HCT116 (cell line): ENCODE results near the gene AMPD3. TPM values are rescaled to one million over a fixed set of nuclear protein-coding genes. Genes with fewer than 3 reads are reported as not detected.

Experiments used
- ATAC-seq: fragments of 200-7000 bp; cut with Tn5 transposase; 2 replicates; pipeline ENCODE4 v1.9.1; 2020; ENCODE audit warnings: mild to moderate bottlenecking, moderate library complexity
- BruUV-seq: library from RNA; stranded (reverse); fragments of 400-500 nt; replicated peaks from 2 replicates; lab custom pipeline; 2021; lab: Mats Ljungman, UMichigan
- CTCF ChIA-PET: fragments of 300-600 bp; sonication (Branson Sonifier 250); formaldehyde crosslinking; loops from one replicate; lab custom pipeline; 2021; ENCODE audit warnings: antibody characterized with exemption; lab: Charles Lee
- POLR2A ChIA-PET: fragments of 300-600, 350-600 bp; sonication (Branson Sonifier 250); formaldehyde crosslinking; loops from one replicate; lab custom pipeline; 2021; ENCODE audit warnings: antibody characterized with exemption; lab: Charles Lee
- RAD21 ChIA-PET, 2 experiments: fragments of 300-600 bp; sonication (Branson Sonifier 250); formaldehyde crosslinking; loops; one replicate each; lab custom pipeline; 2023; ENCODE audit warnings: low total read pairs in 2 of 2; ENCODE audit not compliant: uncharacterized antibody in 2 of 2, unreplicated experiment in 2 of 2, low non-redundant PET in 1 of 2; lab: Charles Lee
- DNase-seq: peaks from one replicate; pipeline ENCODE4 v3.0.0-alpha.2; 2010; ENCODE audit warnings: low read depth, low spot score
- H2AFZ ChIP-seq: fragments of 200-600 bp; shearing (Covaris generic), sonication (generic); 2 replicates; pipeline ENCODE4 v1.6.1; 2017; ENCODE audit warnings: low read depth, mixed run types, mixed read lengths, antibody characterized with exemption, low read length; ENCODE audit not compliant: poor library complexity, severe bottlenecking
- H3K27ac ChIP-seq: 2 replicates; pipeline ENCODE4 v1.5.1; 2012; ENCODE audit warnings: low read depth, low read length
- H3K27me3 ChIP-seq: fragments of 200-600 bp; sonication (generic); 2 replicates; pipeline ENCODE4 v1.6.1; 2016; ENCODE audit warnings: mixed run types, low read length, mixed read lengths; ENCODE audit not compliant: insufficient read depth
- H3K36me3 ChIP-seq, 2 experiments: fragments of 200-500 bp in 1 of 2; fragments of 200-600 bp in 1 of 2; sonication (Bioruptor generic) in 1 of 2; sonication (generic) in 1 of 2; 2 replicates each; pipeline versions ENCODE4 v1.5.1 to v1.6.1; 2014 to 2016; ENCODE audit warnings: low read length in 2 of 2, inconsistent platforms in 1 of 2, mixed read lengths in 1 of 2, mixed run types in 1 of 2; ENCODE audit not compliant: insufficient read depth in 2 of 2, control insufficient read depth in 1 of 2
- H3K4me1 ChIP-seq, 2 experiments: fragments of 200-600 bp in 1 of 2; sonication (generic) in 1 of 2; 2 replicates each; pipeline versions ENCODE4 v1.5.1 to v1.6.1; 2012 to 2017; ENCODE audit warnings: low read length in 2 of 2, inconsistent platforms in 1 of 2, mild to moderate bottlenecking in 1 of 2, mixed read lengths in 1 of 2, mixed run types in 1 of 2, moderate library complexity in 1 of 2; ENCODE audit not compliant: insufficient read depth in 2 of 2, control insufficient read depth in 1 of 2
- H3K4me2 ChIP-seq: fragments of 200-600 bp; sonication (generic); 2 replicates; pipeline ENCODE4 v1.6.1; 2017; ENCODE audit warnings: mixed run types, low read length, mixed read lengths
- H3K4me3 ChIP-seq, 2 experiments: fragments of 200-600 bp in 1 of 2; sonication (generic) in 1 of 2; replicated peaks in 1 of 2; 2 replicates each; pipeline ENCODE4 v1.5.1; 2011 to 2016; ENCODE audit warnings: low read length in 2 of 2, control low read depth in 1 of 2, low read depth in 1 of 2, mild to moderate bottlenecking in 1 of 2, mixed read lengths in 1 of 2, mixed run types in 1 of 2
- H3K79me2 ChIP-seq: fragments of 200-600 bp; sonication (generic); 2 replicates; pipeline ENCODE4 v1.6.1; 2017; ENCODE audit warnings: mild to moderate bottlenecking, mixed run types, low read length, moderate library complexity, mixed read lengths; ENCODE audit not compliant: insufficient read depth
- H3K9ac ChIP-seq: fragments of 200-600 bp; sonication (generic); 2 replicates; pipeline ENCODE4 v1.6.1; 2016; ENCODE audit warnings: low read length, mixed read lengths
- H3K9me2 ChIP-seq: fragments of 200-600 bp; sonication (generic), shearing (Covaris generic); 2 replicates; pipeline ENCODE4 v1.6.1; 2017; ENCODE audit warnings: mixed run types, mild to moderate bottlenecking, moderate library complexity; ENCODE audit not compliant: insufficient read depth
- H3K9me3 ChIP-seq, 2 experiments: fragments of 200-500 bp in 1 of 2; fragments of 200-600 bp in 1 of 2; sonication (Bioruptor generic) in 1 of 2; sonication (generic) in 1 of 2; 2 replicates each; pipeline ENCODE4 v1.6.1; 2014 to 2017; ENCODE audit warnings: low read length in 2 of 2, mixed read lengths in 2 of 2, inconsistent platforms in 1 of 2, low read depth in 1 of 2, mild to moderate bottlenecking in 1 of 2, mixed run types in 1 of 2, moderate library complexity in 1 of 2; ENCODE audit not compliant: control insufficient read depth in 1 of 2, insufficient read depth in 1 of 2
- H4K20me1 ChIP-seq: fragments of 200-600 bp; sonication (generic), shearing (Covaris generic); 2 replicates; pipeline ENCODE4 v1.6.1; 2017; ENCODE audit warnings: mixed run types, mild to moderate bottlenecking, moderate library complexity; ENCODE audit not compliant: insufficient read depth
- CEBPB ChIP-seq: IDR thresholded peaks from 2 replicates; pipeline ENCODE4 v1.6.1; 2012; ENCODE audit warnings: low read depth
- ELF1 ChIP-seq: IDR thresholded peaks from 2 replicates; pipeline ENCODE4 v1.6.1; 2012; ENCODE audit warnings: low read depth, borderline replicate concordance
- EZH2 ChIP-seq: fragments of 200-600 bp; sonication (generic); IDR thresholded peaks from 2 replicates; pipeline ENCODE4 v1.6.1; 2017; ENCODE audit warnings: antibody characterized with exemption, mixed run types
- EZH2phosphoT487 ChIP-seq: fragments of 200-600 bp; IDR thresholded peaks from 2 replicates; pipeline ENCODE4 v1.6.1; 2018; ENCODE audit warnings: antibody characterized with exemption, borderline replicate concordance
- SIN3A ChIP-seq: IDR thresholded peaks from 2 replicates; pipeline ENCODE4 v1.6.1; 2012; ENCODE audit warnings: low read depth
- SP1 ChIP-seq: IDR thresholded peaks from 2 replicates; pipeline ENCODE4 v1.6.1; 2012; ENCODE audit warnings: low read depth
- SRF ChIP-seq: IDR thresholded peaks from 2 replicates; pipeline ENCODE4 v1.6.1; 2012; ENCODE audit warnings: low read depth
- TCF7L2 ChIP-seq: IDR thresholded peaks from 2 replicates; pipeline ENCODE4 v1.7.0; 2011; ENCODE audit warnings: borderline replicate concordance, inconsistent platforms; ENCODE audit not compliant: insufficient read depth, insufficient read length; ENCODE audit errors: extremely low read depth
- YY1 ChIP-seq: IDR thresholded peaks from 2 replicates; pipeline ENCODE4 v1.6.1; 2011; ENCODE audit warnings: low read length, low read depth, moderate library complexity, mild to moderate bottlenecking; ENCODE audit not compliant: insufficient replicate concordance; ENCODE audit errors: extremely low read depth
- ZNF274 ChIP-seq: fragments of 200-500 bp; sonication (Bioruptor generic); IDR thresholded peaks from 2 replicates; pipeline ENCODE4 v1.6.1; 2014; ENCODE audit warnings: mild to moderate bottlenecking, low read depth, low read length, inconsistent platforms
- intact Hi-C: fragments of 100-400 bp; cut with micrococcal nuclease; formaldehyde crosslinking; loops from 2 replicates; pipeline ENCODE4 v1.10.0; 2022
- total RNA-seq: library from RNA; stranded (reverse); gene quantifications from one replicate; pipeline ENCODE4 v1.2.1, GENCODE V29; 2021; ENCODE audit not compliant: unreplicated experiment
- TF ChIP-seq, protein P1 (sequence below): IDR thresholded peaks from 2 replicates; pipeline ENCODE4 v1.6.1; 2012; ENCODE audit warnings: low read depth
- TF ChIP-seq, protein P2 (sequence below): IDR thresholded peaks from 2 replicates; pipeline ENCODE4 v1.6.1; 2012

Gene AMPD3
- total RNA-seq, 1 experiment from 2014 or later, result 25.9 TPM

- Histone ChIP-seq H3K9ac (peak overlapping the region; percentile 17; the same call in 1 of the 2 replicates), H3K4me1 (peaks cover 40 to 70% of the 10 kb centered on the region in 2 experiments), H4K20me1 (no peaks in the 10 kb centered on the region), H3K27me3 (no peaks in the 10 kb centered on the region), H3K4me2 (peak overlapping the region; percentile 90), H3K4me3 (no peak overlapping the region), H3K79me2 (peaks cover 83% of the 10 kb centered on the region), H3K27ac (no peak overlapping the region), H3K9me3 (no peaks in the 10 kb centered on the region), H2AFZ (no peak overlapping the region), H3K9me2 (no peaks in the 10 kb centered on the region), H3K36me3 (peaks cover 0 to 11% of the 10 kb centered on the region in 2 experiments; a peak in 2 of 4 replicates)
- intact Hi-C loops, result no loop called here
- POLR2A ChIA-PET, result no interaction called here
- TF ChIP-seq EZH2phosphoT487 (no peak), ZNF274 (no peak), TCF7L2 (no peak), SIN3A (no peak), EZH2 (no peak), YY1 (no peak), SP1 (no peak), ELF1 (no peak), CEBPB (no peak), SRF (no peak)
- TF ChIP-seq, protein P1, sequence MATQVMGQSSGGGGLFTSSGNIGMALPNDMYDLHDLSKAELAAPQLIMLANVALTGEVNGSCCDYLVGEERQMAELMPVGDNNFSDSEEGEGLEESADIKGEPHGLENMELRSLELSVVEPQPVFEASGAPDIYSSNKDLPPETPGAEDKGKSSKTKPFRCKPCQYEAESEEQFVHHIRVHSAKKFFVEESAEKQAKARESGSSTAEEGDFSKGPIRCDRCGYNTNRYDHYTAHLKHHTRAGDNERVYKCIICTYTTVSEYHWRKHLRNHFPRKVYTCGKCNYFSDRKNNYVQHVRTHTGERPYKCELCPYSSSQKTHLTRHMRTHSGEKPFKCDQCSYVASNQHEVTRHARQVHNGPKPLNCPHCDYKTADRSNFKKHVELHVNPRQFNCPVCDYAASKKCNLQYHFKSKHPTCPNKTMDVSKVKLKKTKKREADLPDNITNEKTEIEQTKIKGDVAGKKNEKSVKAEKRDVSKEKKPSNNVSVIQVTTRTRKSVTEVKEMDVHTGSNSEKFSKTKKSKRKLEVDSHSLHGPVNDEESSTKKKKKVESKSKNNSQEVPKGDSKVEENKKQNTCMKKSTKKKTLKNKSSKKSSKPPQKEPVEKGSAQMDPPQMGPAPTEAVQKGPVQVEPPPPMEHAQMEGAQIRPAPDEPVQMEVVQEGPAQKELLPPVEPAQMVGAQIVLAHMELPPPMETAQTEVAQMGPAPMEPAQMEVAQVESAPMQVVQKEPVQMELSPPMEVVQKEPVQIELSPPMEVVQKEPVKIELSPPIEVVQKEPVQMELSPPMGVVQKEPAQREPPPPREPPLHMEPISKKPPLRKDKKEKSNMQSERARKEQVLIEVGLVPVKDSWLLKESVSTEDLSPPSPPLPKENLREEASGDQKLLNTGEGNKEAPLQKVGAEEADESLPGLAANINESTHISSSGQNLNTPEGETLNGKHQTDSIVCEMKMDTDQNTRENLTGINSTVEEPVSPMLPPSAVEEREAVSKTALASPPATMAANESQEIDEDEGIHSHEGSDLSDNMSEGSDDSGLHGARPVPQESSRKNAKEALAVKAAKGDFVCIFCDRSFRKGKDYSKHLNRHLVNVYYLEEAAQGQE, result no peak
- TF ChIP-seq, protein P2, sequence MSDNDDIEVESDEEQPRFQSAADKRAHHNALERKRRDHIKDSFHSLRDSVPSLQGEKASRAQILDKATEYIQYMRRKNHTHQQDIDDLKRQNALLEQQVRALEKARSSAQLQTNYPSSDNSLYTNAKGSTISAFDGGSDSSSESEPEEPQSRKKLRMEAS, result no peak
- ATAC-seq (no peak), DNase-seq (no peak)
- BruUV-seq, result no TSS peak
- CTCF ChIA-PET, result no interaction called here
- RAD21 ChIA-PET, result no interaction called here
Measured at GRCh38 chr11:10537600-10537999, 82.5 kb downstream of the AMPD3 start.
